NK-92 (cell line): ENCODE data around the gene TGFBRAP1.
"Not testable (repeated sequence)": the region's sequence is repeated elsewhere in the genome, so short reads cannot be mapped to it uniquely, and the experiment has no call there.

Experiments
- DNase-seq: peaks from one replicate; lab custom pipeline; 2025; ENCODE audit not compliant: unreplicated experiment; lab: John Stamatoyannopoulos, UW

TGFBRAP1 gene

GRCh38 chr2:105283532-105283931, 46.0 kb downstream of the TGFBRAP1 start:
- DNase-seq, result no peak

DNA sequence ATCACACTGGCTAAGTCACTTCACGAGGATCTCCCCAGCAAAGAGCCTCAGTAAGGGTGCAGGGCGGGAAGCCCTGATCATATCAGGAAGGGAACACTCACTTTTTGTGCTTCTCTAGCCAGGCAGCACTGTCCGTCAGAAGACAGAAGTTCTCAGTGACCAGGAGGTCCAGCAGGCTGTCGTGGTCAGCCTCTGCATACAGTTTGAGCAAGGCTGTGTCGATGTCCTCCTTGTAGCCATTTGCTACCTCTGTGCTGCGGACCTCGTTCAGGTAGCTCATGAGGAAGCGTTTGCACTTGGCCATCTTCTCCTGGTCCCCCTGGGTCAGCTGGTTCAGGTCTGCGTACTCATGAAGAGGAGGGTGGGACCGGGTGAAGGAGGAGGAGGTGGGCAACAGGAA, 49.3 kb downstream of the TGFBRAP1 start:
- DNase-seq, result no peak

DNA sequence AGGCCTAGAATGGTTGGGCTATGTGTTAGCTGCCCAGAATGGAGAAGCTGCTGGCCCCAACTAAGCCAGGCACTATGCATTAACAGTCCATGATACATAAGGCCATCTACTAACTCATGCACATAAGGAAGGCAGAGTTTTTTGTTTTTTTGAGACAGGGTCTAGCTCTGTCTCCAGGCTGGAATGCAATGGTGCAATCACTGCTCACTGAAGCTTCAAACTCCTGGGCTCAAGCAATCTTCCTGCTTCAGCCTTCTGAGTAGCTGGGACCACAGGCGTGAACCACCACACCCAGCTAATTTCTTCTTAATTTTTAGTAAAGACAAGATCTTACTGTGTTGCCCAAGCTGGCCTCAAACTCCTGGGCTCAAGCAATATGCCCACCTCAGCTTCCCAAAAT, 50.4 kb downstream of the TGFBRAP1 start:
- no peak for DNase-seq

DNA sequence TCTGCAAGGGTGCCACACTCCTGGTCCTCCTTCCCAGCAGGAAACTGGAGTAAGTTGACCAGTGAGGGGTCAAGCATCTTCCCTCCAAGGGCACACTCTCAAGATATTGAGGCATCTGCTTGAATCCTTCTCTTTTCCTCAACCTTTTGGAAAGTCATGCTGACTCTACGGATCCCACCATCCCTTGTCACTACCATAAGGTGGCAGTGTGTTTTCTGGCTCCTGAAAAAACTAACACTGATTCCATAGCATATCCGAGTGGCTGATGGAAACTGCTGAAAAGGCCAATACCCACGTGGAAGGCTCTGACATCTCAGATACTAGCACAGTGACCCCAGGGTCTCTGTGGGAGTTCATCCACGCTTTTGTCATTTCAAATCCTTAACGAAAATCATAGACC, 50.9 kb downstream of the TGFBRAP1 start:
- no peak for DNase-seq

DNA sequence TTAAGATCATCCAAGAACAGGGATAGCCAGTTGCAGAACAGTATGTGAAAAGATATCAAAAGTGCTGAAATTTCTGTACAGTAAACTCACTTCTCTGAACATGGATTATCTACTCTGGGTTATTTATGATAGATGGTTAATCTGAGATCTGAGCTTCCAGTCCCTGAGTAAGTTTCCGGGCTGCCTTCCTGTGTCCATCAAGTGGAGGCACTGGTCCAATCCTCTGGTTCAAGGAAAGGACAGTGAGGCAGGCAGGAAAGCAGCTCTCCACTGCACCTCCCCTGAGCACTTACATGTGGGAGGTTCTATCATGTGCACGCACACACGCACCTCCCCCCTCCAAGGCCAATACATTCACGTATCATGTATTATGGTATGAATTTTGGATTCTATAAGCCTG, 55.5 kb downstream of the TGFBRAP1 start:
- no peak for DNase-seq

GRCh38 chr2:105272176-105272575, 57.4 kb downstream of the TGFBRAP1 start:
- DNase-seq, result no peak

DNA sequence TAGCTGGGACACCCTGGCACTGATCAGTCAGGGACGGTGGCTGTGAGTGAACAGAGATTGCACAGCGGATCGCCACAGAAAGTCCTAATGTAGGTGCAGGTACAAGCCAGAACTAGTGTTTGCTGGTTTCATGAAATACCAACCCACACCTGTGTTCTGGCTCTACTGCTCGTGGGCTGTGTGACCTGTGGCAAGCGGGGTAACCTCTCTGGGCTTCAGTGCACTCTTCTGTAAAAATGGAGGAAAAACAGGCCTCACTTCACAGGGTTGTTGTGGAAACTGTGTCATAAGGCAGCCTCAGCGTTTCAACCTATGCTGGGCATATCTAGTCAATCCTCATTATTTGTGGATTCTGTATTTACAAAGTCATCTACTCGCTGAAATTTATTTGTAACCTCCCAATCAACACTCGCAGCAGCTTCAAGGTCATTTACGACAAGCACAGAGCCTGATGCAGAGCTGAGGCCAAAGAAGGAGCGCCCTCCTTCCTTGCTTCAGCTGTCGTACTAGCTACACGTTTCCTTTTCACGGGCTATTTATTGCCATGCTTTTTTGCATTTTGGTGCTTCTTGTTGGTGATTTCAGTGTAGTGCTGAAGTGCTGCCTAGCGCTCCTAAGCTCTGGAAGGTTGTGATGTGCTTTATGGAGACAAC, 58.0 kb downstream of the TGFBRAP1 start:
- DNase-seq, result no peak

- no peak for DNase-seq
Observed at GRCh38 chr2:105269426-105269825, 60.1 kb downstream of the TGFBRAP1 start.

DNA sequence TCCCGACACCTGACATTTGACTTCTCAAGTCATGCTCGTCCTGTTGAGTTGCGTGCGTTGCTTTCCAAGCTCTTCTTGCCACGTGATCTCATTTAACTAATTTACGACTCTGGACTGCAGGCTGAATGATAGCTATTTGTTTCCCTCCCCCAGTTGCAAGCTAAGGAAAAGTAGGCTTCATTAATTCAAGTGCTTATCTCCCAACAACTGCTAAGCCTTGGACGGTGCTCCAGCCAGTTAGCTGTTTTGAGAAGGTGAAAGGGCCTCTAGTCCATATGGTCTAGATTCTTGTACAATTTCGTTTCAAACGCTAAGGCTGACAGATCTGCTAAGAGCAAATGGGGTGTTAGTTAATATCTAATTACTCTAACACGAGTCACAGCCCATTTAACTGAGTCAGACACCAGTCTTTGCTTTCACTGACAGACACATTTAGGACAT, 66.9 kb downstream of the TGFBRAP1 start:
- DNase-seq, result no peak

GRCh38 chr2:105261061-105261460, 68.5 kb downstream of the TGFBRAP1 start:
- no peak for DNase-seq

GRCh38 chr2:105258835-105259350, 70.6 kb downstream of the TGFBRAP1 start:
- no peak for DNase-seq

- DNase-seq, result no peak
Observed at GRCh38 chr2:105257981-105258380, 71.6 kb downstream of the TGFBRAP1 start.

- no peak for DNase-seq
Observed at GRCh38 chr2:105256431-105257047, 73.0 kb downstream of the TGFBRAP1 start.

- no peak for DNase-seq
Observed at GRCh38 chr2:105255979-105256378, 73.6 kb downstream of the TGFBRAP1 start.

- DNase-seq, result no peak
Observed at GRCh38 chr2:105254531-105255210, 74.9 kb downstream of the TGFBRAP1 start.

DNA sequence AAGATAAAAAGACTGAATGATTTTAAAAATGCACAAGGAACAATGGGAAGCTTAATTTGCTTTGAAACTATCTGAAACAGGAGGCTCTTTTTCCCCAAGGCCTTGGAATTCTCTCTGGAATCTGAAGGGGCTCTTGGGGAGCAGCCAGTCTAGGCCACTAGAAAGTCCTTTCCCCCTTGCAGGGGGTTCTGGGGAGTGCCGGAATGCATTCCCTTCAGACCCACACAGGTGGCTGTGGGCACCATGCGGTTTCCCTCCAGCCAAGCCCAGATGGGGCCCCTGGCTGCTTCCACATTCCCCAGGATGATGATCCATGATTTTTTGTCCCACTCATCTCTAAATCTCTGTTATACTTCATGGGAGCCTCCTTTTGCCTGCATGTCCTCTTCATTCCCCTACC, 77.3 kb downstream of the TGFBRAP1 start:
- no peak for DNase-seq

GRCh38 chr2:105251016-105251648, 78.4 kb downstream of the TGFBRAP1 start:
- DNase-seq, result not testable (repeated sequence)

DNA sequence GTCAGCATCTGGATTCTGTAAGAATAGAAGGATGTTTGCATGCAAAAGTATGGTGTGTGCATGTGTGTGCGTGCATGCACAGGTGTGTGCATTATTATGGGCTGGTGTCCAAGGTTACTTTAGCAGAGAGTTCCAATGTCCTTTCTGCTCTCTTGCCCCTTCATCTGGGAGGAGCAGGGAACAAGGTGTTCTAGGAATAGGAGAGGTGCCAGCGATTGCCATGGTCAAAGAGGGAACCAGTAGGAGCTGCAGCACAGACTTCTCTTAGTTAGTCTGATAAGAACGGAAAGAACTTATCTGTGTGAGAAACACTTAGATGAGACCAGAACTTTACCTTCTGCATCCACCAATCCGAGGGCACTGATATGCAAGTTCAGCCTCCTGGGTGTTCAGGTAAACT, 79.6 kb downstream of the TGFBRAP1 start:
- DNase-seq, result no peak

DNA sequence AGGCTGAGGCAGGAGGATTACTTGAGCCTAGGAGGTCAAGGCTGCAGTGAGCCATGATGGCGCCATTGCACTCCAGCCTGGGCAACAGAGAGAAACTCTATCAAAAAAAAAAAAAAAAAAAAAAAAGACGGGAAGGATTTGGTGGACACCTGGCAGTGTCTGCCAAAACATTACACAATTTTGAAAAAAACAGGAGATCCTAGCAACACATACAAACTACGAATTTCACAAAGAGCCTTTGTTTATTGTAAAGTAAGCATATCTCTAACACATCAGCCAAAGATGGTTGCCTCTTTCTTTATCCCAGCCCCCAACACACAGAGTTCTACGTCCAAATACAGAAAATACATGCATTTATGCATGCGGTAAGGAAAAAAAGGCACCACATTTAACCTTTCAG, 80.4 kb downstream of the TGFBRAP1 start:
- DNase-seq, result no peak

GRCh38 chr2:105248316-105249070, 81.0 kb downstream of the TGFBRAP1 start:
- DNase-seq, result no peak

DNA sequence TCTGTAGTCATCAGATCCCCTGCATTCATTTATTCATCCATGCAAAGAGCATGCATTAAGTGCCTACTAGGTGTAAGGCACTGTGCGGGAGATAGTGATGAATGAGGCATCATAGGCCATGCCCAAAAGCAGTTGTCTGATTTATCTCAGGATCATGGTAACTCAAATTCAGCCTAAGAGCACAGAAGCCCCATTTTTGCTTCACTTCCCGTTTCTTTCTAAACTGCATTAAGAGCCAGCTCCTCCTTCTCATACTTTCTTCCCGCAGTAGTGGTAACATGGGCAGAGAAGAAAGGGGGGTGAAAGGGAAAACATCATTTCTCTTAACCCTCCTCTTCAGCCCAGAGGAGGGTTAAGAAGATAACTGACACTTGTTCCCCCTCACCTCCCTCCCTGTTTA, 85.1 kb downstream of the TGFBRAP1 start:
- no peak for DNase-seq
